Glomerular visceral epithelial cell (primary cell): Measurements from ENCODE around the gene UXS1.

Experiments
- DNase-seq: peaks from one replicate; pipeline ENCODE4 v3.0.0-alpha.2; 2016; ENCODE audit errors: extremely low spot score

UXS1 gene

GRCh38 chr2:106130251-106130998, 63.7 kb downstream of the UXS1 start:
- DNase-seq = no peak

GRCh38 chr2:106129592-106129991, 64.5 kb downstream of the UXS1 start:
- no peak for DNase-seq

- DNase-seq = no peak
Observed at GRCh38 chr2:106129150-106129549, 65.0 kb downstream of the UXS1 start.

- no peak for DNase-seq
Observed at GRCh38 chr2:106127776-106128268, 66.3 kb downstream of the UXS1 start.

- DNase-seq = no peak
Observed at GRCh38 chr2:106127282-106127771, 66.8 kb downstream of the UXS1 start.

- DNase-seq = no peak
Observed at GRCh38 chr2:106126705-106127281, 67.3 kb downstream of the UXS1 start.

GRCh38 chr2:106126295-106126694, 67.8 kb downstream of the UXS1 start:
- DNase-seq = no peak

GRCh38 chr2:106124905-106125549, 69.1 kb downstream of the UXS1 start:
- DNase-seq = peak; percentile 60

GRCh38 chr2:106124106-106124756, 69.9 kb downstream of the UXS1 start:
- no peak for DNase-seq

GRCh38 chr2:106122157-106122556, 71.9 kb downstream of the UXS1 start:
- no peak for DNase-seq

GRCh38 chr2:106120432-106120831, 73.7 kb downstream of the UXS1 start:
- no peak for DNase-seq

- no peak for DNase-seq
Observed at GRCh38 chr2:106119074-106119473, 75.0 kb downstream of the UXS1 start.

GRCh38 chr2:106117882-106118684, 76.0 kb downstream of the UXS1 start:
- DNase-seq = peak; percentile 36

GRCh38 chr2:106117347-106117746, 76.8 kb downstream of the UXS1 start:
- DNase-seq = no peak

GRCh38 chr2:106116248-106116647, 77.9 kb downstream of the UXS1 start:
- DNase-seq = no peak

GRCh38 chr2:106115665-106116064, 78.4 kb downstream of the UXS1 start:
- DNase-seq = no peak

GRCh38 chr2:106115250-106115649, 78.9 kb downstream of the UXS1 start:
- DNase-seq = peak; percentile 91

GRCh38 chr2:106114166-106114565, 79.9 kb downstream of the UXS1 start:
- no peak for DNase-seq

- peak; percentile 49 for DNase-seq
Observed at GRCh38 chr2:106113361-106113966, 80.6 kb downstream of the UXS1 start.

- no peak for DNase-seq
Observed at GRCh38 chr2:106111882-106112571, 82.1 kb downstream of the UXS1 start.
